CD4-positive, CD25-positive, alpha-beta regulatory T cell (primary cell): Measurements from ENCODE around the gene PGAM5. TPM values are rescaled to one million over a fixed set of nuclear protein-coding genes. Genes with fewer than 3 reads are reported as not detected.
"Not testable (repeated sequence)": the region's sequence is repeated elsewhere in the genome, so short reads cannot be mapped to it uniquely, and the experiment has no call there.

Experiments used
- ATAC-seq, 2 donors: fragments of 150-1000 bp; cut with Tn5 transposase; one replicate each; pipeline ENCODE4 v1.10.0; 2021; ENCODE audit warnings: low read depth in 2 of 2, moderate number of reproducible peaks in 2 of 2, moderate library complexity in 1 of 2
- DNase-seq, 3 donors: peaks; one replicate each; pipeline versions ENCODE4 v3.0.0 to v3.0.0-alpha.2; 2012 to 2022; ENCODE audit warnings: mixed read lengths in 1 of 3
- H3K27ac ChIP-seq: one replicate; pipeline ENCODE4 v1.7.0; 2013; ENCODE audit warnings: mild to moderate bottlenecking, low read length; ENCODE audit not compliant: insufficient read depth, poor library complexity, severe bottlenecking
- H3K27me3 ChIP-seq: one replicate; pipeline ENCODE4 v1.7.0; 2013; ENCODE audit warnings: low read length; ENCODE audit not compliant: control insufficient read depth, insufficient read depth
- H3K36me3 ChIP-seq: one replicate; pipeline ENCODE4 v1.7.0; 2013; ENCODE audit warnings: mild to moderate bottlenecking, low read length, moderate library complexity; ENCODE audit not compliant: control insufficient read depth, insufficient read depth
- H3K4me1 ChIP-seq: 2 replicates; pipeline ENCODE4 v1.7.0; 2013; ENCODE audit warnings: mild to moderate bottlenecking, low read length; ENCODE audit not compliant: insufficient read depth, control insufficient read depth, poor library complexity, severe bottlenecking
- H3K4me3 ChIP-seq: one replicate; pipeline ENCODE4 v1.7.0; 2013; ENCODE audit warnings: low read depth, mild to moderate bottlenecking, low read length, moderate library complexity
- H3K9me3 ChIP-seq, 2 experiments: 1 replicate in 1 of 2; 2 replicates in 1 of 2; pipeline ENCODE4 v1.7.0; 2013; ENCODE audit warnings: low read length in 2 of 2, mild to moderate bottlenecking in 1 of 2, moderate library complexity in 1 of 2; ENCODE audit not compliant: control insufficient read depth in 2 of 2
- H3K27ac Mint-ChIP-seq, 3 donors: one replicate each; pipeline ENCODE4 v1.8.0; 2020 to 2022; ENCODE audit warnings: mild to moderate bottlenecking in 3 of 3, mixed read lengths in 3 of 3, moderate library complexity in 2 of 3
- H3K27me3 Mint-ChIP-seq: one replicate; pipeline ENCODE4 v1.8.0; 2022; ENCODE audit warnings: mild to moderate bottlenecking, mixed read lengths
- H3K36me3 Mint-ChIP-seq: one replicate; pipeline ENCODE4 v1.8.0; 2020; ENCODE audit warnings: mixed read lengths
- H3K4me1 Mint-ChIP-seq, 4 donors: one replicate each; pipeline ENCODE4 v1.8.0; 2020 to 2022; ENCODE audit warnings: mixed read lengths in 4 of 4, mild to moderate bottlenecking in 1 of 4
- H3K4me3 Mint-ChIP-seq, 4 donors: one replicate each; pipeline ENCODE4 v1.8.0; 2020 to 2022; ENCODE audit warnings: mild to moderate bottlenecking in 4 of 4, mixed read lengths in 4 of 4, moderate library complexity in 3 of 4
- H3K9me3 Mint-ChIP-seq, 7 donors: one replicate each; pipeline ENCODE4 v1.8.0; 2020 to 2022; ENCODE audit warnings: mixed read lengths in 7 of 7, mild to moderate bottlenecking in 3 of 7, moderate library complexity in 2 of 7
- polyA plus RNA-seq, 4 donors: library from polyadenylated mRNA; unstranded; fragments of 300-500 nt; fragmentation: Illumina TruSeq; gene quantifications; one replicate each; pipeline ENCODE4 v1.2.3, GENCODE V29; 2021
- total RNA-seq: library from RNA; stranded (reverse); gene quantifications from one replicate; pipeline ENCODE4 v1.2.3, GENCODE V29; 2022

Gene PGAM5
- total and polyA plus RNA-seq, 5 donors from 2014 or later: 17.5 to 25.3 (median 19.4) TPM

- ATAC-seq (no peak), DNase-seq (no peak)
- peaks cover 0 to 3% (median 0%) of the 10 kb centered on the region in 7 donors for H3K9me3 Mint-ChIP-seq
- peaks cover 0 to 20% (median 6%) of the 10 kb centered on the region in 4 donors for H3K4me1 Mint-ChIP-seq
- no peak overlapping the region for H3K27ac ChIP-seq
- no peak overlapping the region for H3K4me3 Mint-ChIP-seq
- H3K36me3 Mint-ChIP-seq: peaks cover 44% of the 10 kb centered on the region
- peaks cover 58% of the 10 kb centered on the region for H3K36me3 ChIP-seq
- no peaks in the 10 kb centered on the region for H3K27me3 ChIP-seq
- H3K27ac Mint-ChIP-seq: no peak overlapping the region
- no peaks in the 10 kb centered on the region for H3K4me1 ChIP-seq
- H3K27me3 Mint-ChIP-seq: no peaks in the 10 kb centered on the region
- no peaks in the 10 kb centered on the region for H3K9me3 ChIP-seq
- H3K4me3 ChIP-seq: no peak overlapping the region
Observed at GRCh38 chr12:132677492-132677891, 33.1 kb upstream of the PGAM5 start.

GRCh38 chr12:132685400-132685799, 25.2 kb upstream of the PGAM5 start:
- no peak overlapping the region for H3K4me3 ChIP-seq

GRCh38 chr12:132686825-132687210, 23.8 kb upstream of the PGAM5 start:
- peak overlapping the region; percentile 14 for H3K27ac ChIP-seq
- H3K4me1 ChIP-seq: peaks cover 17% of the 10 kb centered on the region
- ATAC-seq (peak in 1 of 2 donors; percentile 23), DNase-seq (no peak)
- H3K9me3 Mint-ChIP-seq: no peaks in the 10 kb centered on the region
- peaks cover 10 to 34% (median 21%) of the 10 kb centered on the region in 4 donors for H3K4me1 Mint-ChIP-seq
- H3K27ac Mint-ChIP-seq: no peak overlapping the region
- no peak overlapping the region for H3K4me3 ChIP-seq
- no peaks in the 10 kb centered on the region for H3K9me3 ChIP-seq
- H3K4me3 Mint-ChIP-seq: peak overlapping the region; percentile 85 to 94 (median 90)
- no peaks in the 10 kb centered on the region for H3K36me3 Mint-ChIP-seq
- H3K27me3 ChIP-seq: no peaks in the 10 kb centered on the region
- no peaks in the 10 kb centered on the region for H3K36me3 ChIP-seq
- H3K27me3 Mint-ChIP-seq: no peaks in the 10 kb centered on the region

More at GRCh38 chr12:132685400-132685799, 25.2 kb upstream of the PGAM5 start:
- Mint-ChIP-seq H3K27me3 (no peaks in the 10 kb centered on the region), H3K4me3 (peak overlapping the region; percentile 72 to 91 (median 84)), H3K36me3 (no peaks in the 10 kb centered on the region), H3K9me3 (no peaks in the 10 kb centered on the region), H3K4me1 (peaks cover 10 to 39% (median 25%) of the 10 kb centered on the region in 4 donors), H3K27ac (peak overlapping the region in 2 of 3 donors; percentile 25 to 31)
- DNase-seq (no peak), ATAC-seq (no peak)
- Histone ChIP-seq H3K9me3 (no peaks in the 10 kb centered on the region), H3K36me3 (no peaks in the 10 kb centered on the region), H3K27ac (no peak overlapping the region), H3K4me1 (peaks cover 17% of the 10 kb centered on the region), H3K27me3 (no peaks in the 10 kb centered on the region)

- peaks cover 10 to 34% (median 21%) of the 10 kb centered on the region in 4 donors for H3K4me1 Mint-ChIP-seq
- H3K27ac ChIP-seq: peak within 1 kb of the TSS; percentile 14
- DNase-seq: peak; percentile 89 to 97 (median 91)
- H3K27ac Mint-ChIP-seq: peak within 1 kb of the TSS in 1 of 3 donors; percentile 31
- H3K4me1 ChIP-seq: peaks cover 17% of the 10 kb centered on the region
- peak within 1 kb of the TSS; percentile 85 to 94 (median 90) for H3K4me3 Mint-ChIP-seq
- no peaks in the 10 kb centered on the region for H3K9me3 Mint-ChIP-seq
- no peaks in the 10 kb centered on the region for H3K27me3 Mint-ChIP-seq
- no peaks in the 10 kb centered on the region for H3K36me3 ChIP-seq
- H3K4me3 ChIP-seq: no peak within 1 kb of the TSS
- peak; percentile 96 to 97 for ATAC-seq
- H3K27me3 ChIP-seq: no peaks in the 10 kb centered on the region
- H3K9me3 ChIP-seq: no peaks in the 10 kb centered on the region
- no peaks in the 10 kb centered on the region for H3K36me3 Mint-ChIP-seq
Observed at GRCh38 chr12:132687211-132688164, 23.2 kb upstream of the PGAM5 start, which contains the start of the genes POLE and PXMP2. POLE (minus strand) TSS chr12:132687342; CDS start chr12:132687315, 27 bp downstream. PXMP2 (plus strand) TSS chr12:132687587; CDS start chr12:132687671, 84 bp downstream.

- ATAC-seq: no peak
- no peak overlapping the region for H3K4me3 ChIP-seq
- Mint-ChIP-seq H3K27ac (peak overlapping the region in 1 of 3 donors; percentile 84), H3K4me3 (peak overlapping the region; percentile 62 to 81 (median 76)), H3K27me3 (no peaks in the 10 kb centered on the region), H3K9me3 (no peaks in the 10 kb centered on the region), H3K36me3 (no peaks in the 10 kb centered on the region), H3K4me1 (peaks cover 6 to 27% (median 14%) of the 10 kb centered on the region in 4 donors)
- H3K4me1 ChIP-seq: peaks cover 17% of the 10 kb centered on the region
- no peaks in the 10 kb centered on the region for H3K9me3 ChIP-seq
- H3K36me3 ChIP-seq: no peaks in the 10 kb centered on the region
- no peaks in the 10 kb centered on the region for H3K27me3 ChIP-seq
- H3K27ac ChIP-seq: no peak overlapping the region
- no peak for DNase-seq
Observed at GRCh38 chr12:132689227-132689626, 21.4 kb upstream of the PGAM5 start.

GRCh38 chr12:132690112-132690511, 20.5 kb upstream of the PGAM5 start:
- no peaks in the 10 kb centered on the region for H3K27me3 ChIP-seq
- Mint-ChIP-seq H3K4me1 (peaks cover 6 to 25% (median 12%) of the 10 kb centered on the region in 4 donors), H3K27me3 (no peaks in the 10 kb centered on the region), H3K27ac (peak overlapping the region in 2 of 3 donors; percentile 2 to 52), H3K36me3 (no peaks in the 10 kb centered on the region), H3K4me3 (peak overlapping the region; percentile 62 to 81 (median 76)), H3K9me3 (no peaks in the 10 kb centered on the region)
- H3K4me1 ChIP-seq: peaks cover 16% of the 10 kb centered on the region
- H3K4me3 ChIP-seq: no peak overlapping the region
- ATAC-seq: no peak
- no peaks in the 10 kb centered on the region for H3K36me3 ChIP-seq
- H3K9me3 ChIP-seq: no peaks in the 10 kb centered on the region
- no peak for DNase-seq
- H3K27ac ChIP-seq: no peak overlapping the region

- H3K27me3 ChIP-seq, H3K4me3 ChIP-seq, H3K36me3 Mint-ChIP-seq, H3K9me3 ChIP-seq, H3K27ac ChIP-seq, H3K4me3 Mint-ChIP-seq, ATAC-seq, H3K27me3 Mint-ChIP-seq, H3K27ac Mint-ChIP-seq, H3K36me3 ChIP-seq, H3K4me1 ChIP-seq, DNase-seq, H3K9me3 Mint-ChIP-seq: not testable (repeated sequence)
- peaks cover 0 to 14% (median 8%) of the 10 kb centered on the region in 4 donors for H3K4me1 Mint-ChIP-seq
Observed at GRCh38 chr12:132692030-132692429, 18.6 kb upstream of the PGAM5 start.
